Peyer's patch (tissue), 4 donors: ENCODE results near the gene TOMM6.

ENCODE experiments used
- POLR2A ChIP-seq, 2 donors: fragments of 450-650 bp; IDR thresholded peaks; one replicate each; pipeline ENCODE4 v1.5.1; 2017; ENCODE audit warnings: antibody characterized with exemption in 2 of 2, mild to moderate bottlenecking in 2 of 2, moderate library complexity in 2 of 2
- TF ChIP-seq, protein P1 (sequence below), 6 experiments: fragments of 450-650 bp in 4 of 6; fragments of 200-600 bp in 2 of 6; sonication (generic) in 1 of 6; IDR thresholded peaks; one replicate each; pipeline ENCODE4 v1.5.1; 2017 to 2019; ENCODE audit warnings: antibody characterized with exemption in 6 of 6, mild to moderate bottlenecking in 3 of 6, moderate library complexity in 1 of 6

DNA sequence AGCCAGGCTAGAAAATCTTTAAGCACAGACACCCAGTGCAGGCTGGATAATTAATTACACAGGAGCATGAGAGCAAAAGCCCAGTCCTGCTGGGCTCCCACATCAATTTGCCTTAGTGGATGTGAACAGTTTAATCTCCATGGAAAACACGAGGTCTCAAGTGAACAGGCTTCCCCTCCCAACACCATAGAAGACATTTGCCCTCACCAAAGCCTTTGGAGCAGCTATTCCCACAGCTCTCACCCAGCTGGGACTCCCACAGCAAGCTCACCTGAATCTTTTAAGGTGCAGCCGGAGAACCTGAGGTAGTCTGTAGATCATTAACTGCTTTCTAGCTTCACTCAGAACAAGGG, 12.0 kb downstream of the TOMM6 start:
- TF ChIP-seq, protein P1, sequence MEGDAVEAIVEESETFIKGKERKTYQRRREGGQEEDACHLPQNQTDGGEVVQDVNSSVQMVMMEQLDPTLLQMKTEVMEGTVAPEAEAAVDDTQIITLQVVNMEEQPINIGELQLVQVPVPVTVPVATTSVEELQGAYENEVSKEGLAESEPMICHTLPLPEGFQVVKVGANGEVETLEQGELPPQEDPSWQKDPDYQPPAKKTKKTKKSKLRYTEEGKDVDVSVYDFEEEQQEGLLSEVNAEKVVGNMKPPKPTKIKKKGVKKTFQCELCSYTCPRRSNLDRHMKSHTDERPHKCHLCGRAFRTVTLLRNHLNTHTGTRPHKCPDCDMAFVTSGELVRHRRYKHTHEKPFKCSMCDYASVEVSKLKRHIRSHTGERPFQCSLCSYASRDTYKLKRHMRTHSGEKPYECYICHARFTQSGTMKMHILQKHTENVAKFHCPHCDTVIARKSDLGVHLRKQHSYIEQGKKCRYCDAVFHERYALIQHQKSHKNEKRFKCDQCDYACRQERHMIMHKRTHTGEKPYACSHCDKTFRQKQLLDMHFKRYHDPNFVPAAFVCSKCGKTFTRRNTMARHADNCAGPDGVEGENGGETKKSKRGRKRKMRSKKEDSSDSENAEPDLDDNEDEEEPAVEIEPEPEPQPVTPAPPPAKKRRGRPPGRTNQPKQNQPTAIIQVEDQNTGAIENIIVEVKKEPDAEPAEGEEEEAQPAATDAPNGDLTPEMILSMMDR (IDR thresholded peaks at IDR 0.05) = no peak
- no peak for TF ChIP-seq POLR2A (IDR thresholded peaks at IDR 0.05)
